Anterior cingulate cortex (tissue), 58 donors: ENCODE measurements around the gene CELA1.
A peak's percentile ranks its signal among the peaks of the same experiment; 100 is the strongest.
"Not testable (repeated sequence)": the region's sequence is repeated elsewhere in the genome, so short reads cannot be mapped to it uniquely, and the experiment has no call there.

Experiments
- DNase-seq, 58 donors: peaks; one replicate each; lab custom pipeline; 2025; lab: John Stamatoyannopoulos, UW

The CELA1 gene

GRCh38 chr12:51351913-51352532, 5.5 kb upstream of the CELA1 start:
- DNase-seq: peak in 44 of 58 donors; percentile 2 to 64 (median 31)

DNA sequence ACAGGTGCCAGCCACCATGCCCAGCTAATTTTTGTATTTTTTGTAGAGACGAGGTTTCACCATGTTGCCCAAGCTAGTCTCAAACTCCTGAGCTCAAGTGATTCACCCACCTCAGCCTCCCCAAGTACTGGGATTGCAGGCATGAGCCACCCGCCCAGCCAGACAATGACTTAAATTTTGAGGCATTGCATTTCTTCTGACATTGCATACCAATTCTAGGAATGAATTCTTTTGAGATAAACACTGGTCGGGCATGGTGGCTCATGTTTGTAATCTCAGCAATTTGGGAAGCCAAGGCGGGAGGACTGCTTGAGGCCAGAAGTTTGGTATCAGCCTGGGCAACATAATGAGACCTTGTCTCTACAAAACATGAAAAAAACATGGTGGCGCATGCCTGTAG, 2.5 kb upstream of the CELA1 start:
- no peak for DNase-seq

GRCh38 chr12:51348116-51348515, 1.6 kb upstream of the CELA1 start:
- DNase-seq: no peak

DNA sequence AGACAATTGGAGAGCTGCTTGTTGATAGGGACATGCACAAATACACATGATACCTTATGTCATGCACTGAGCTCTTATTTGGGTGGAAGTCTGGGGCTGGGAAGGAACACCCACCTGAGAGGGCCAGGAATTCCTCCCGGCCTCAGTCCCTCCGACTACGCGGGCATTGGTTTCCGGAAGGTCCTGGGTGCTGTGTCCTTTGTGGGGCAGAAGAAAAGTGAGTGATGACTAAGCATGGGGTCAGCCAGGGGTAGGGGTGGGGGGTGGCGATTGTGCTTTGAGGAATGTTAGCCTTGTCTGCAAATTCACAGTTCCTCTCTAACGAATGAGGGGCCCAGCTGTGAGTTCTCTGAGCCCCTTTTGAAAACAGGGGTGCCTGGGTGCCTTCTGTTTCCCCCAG, 798 bp downstream of the CELA1 start:
- DNase-seq: no peak

GRCh38 chr12:51343201-51343600, 3.3 kb downstream of the CELA1 start:
- no peak for DNase-seq

GRCh38 chr12:51342416-51342815, 4.1 kb downstream of the CELA1 start:
- no peak for DNase-seq

GRCh38 chr12:51341251-51342007, 5.0 kb downstream of the CELA1 start:
- DNase-seq: peak in 50 of 58 donors; percentile 3 to 70 (median 40)

GRCh38 chr12:51339750-51340149, 6.7 kb downstream of the CELA1 start:
- no peak for DNase-seq

GRCh38 chr12:51337336-51337735, 9.1 kb downstream of the CELA1 start:
- DNase-seq: not testable (repeated sequence)

DNA sequence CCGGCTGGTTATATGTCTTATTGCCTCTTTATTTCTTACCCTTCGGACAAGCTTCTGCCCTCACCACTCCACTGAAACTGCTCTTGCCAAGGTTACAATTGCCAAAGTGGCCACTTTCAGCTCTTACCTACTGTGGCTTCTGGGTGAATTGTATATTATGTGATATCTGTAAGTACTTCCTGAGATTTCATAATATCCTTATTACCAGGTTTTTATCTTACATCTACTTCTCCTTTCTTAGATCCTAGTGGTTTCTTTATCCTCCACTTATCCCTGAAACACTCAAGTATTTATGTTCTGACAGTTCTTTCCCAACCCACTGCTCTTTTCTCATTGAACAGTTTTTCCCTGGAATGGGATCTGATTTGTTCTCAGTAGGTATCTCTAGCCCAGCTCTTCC, 10.5 kb downstream of the CELA1 start:
- no peak for DNase-seq

- DNase-seq: no peak
Observed at GRCh38 chr12:51334764-51335163, 11.7 kb downstream of the CELA1 start.

- DNase-seq: no peak
Observed at GRCh38 chr12:51333536-51333935, 12.9 kb downstream of the CELA1 start.

- DNase-seq: no peak
Observed at GRCh38 chr12:51330186-51330585, 16.3 kb downstream of the CELA1 start.

DNA sequence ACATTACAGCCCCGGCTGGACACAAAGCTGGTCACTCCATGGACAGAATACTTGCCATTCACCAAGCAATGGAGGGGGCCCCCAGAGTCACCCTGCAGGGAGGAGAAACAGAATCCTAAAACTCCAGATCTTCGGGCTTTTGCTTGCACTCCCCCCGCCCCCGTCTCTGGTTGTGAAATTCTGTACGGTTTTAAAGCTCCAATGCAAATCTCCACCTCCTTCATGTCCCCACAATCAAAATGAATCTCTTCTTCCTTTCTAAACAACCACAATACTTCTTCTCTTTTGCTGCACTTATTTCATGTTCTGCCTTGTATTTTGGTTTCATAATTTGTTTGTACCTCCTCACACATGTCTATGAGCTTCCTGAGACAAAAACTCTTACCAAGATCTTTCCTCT, 16.7 kb downstream of the CELA1 start:
- no peak for DNase-seq

DNA sequence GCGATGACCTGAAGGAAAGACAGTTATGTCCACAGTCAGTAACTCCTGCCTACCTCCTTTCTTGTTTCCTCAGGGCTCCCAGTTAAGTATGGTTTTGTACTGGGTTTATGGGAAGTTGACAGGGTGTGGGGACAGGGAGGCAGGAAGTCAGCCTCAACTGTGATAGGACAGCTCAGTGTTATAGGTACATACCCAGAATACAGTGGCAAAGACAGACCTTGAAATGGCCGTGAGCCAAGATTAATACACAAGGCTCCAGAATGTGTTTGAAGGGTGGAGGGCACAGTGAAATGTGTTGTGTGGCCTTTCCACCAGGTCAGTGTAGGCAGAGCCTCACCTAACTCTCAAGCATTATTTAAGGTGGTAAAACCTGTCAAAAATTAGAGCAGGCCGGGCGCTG, 17.9 kb downstream of the CELA1 start:
- no peak for DNase-seq

GRCh38 chr12:51326698-51327439, 19.6 kb downstream of the CELA1 start:
- peak in 14 of 58 donors; percentile 1 to 52 (median 16) for DNase-seq

DNA sequence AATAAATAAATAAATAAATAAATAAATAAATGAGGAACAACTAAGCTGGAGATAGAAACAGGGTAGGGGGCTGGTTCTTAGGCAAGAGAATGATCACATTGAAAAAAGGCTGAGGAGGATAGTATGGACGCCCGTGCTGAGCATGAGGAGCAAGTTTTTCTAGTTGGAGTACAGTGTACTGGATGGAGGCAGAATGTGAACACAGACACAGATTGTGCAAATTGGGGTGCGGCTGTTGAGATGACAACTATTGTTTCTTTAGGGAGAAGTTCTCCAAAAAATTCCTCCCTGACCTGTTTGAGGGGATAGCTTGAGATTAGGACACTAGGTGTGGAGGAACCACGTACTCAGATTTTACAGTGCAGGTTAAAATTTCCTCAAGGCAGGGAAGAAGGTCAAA, 21.5 kb downstream of the CELA1 start:
- DNase-seq: no peak

DNA sequence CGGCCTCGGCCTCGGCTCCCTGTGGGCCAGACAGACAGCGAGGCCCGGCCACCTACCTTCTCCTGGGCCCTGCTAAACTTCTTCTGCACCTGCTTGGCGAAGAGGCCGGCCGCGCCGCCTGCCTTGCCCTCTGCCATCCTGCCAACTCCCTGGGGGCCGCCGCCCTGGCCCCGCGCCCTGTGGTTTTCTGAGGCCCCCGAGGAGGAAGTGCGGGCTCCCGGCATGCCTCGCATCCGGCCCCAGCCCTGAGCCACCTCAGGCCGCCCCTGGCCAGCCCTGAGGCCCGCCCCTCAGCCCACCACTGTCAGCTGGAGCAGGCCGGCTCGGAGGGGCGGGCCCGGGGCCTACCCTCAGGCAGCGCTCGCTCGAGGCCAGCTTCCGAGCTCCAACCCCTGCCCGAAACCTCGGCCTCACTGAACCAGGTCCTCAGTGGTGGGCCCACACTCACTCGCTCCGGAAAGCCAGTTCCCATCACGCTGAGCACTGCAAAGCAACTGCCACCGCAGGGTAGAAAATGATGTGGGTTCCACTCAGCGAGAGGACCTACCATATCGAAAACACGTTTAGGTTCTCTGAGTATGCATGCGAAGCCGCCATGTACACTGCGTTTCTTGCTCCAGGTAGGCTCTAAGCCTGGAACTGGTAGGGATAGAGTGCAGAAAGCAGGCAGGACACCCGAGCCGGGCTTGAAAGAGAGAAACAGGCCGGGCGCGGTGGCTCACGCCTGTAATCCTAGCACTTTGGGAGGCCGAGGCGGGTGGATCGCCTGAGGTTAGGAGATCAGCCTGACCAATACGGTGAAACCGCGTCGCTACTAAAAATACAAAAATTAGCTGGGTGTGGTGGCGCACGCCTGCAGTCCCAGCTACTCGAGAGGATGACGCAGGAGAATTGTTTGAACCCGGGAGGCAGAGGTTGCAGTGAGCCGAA, 22.2 kb downstream of the CELA1 start, which contains the start of gene BIN2:
Gene BIN2 (minus strand): TSS at position 209 of the 930 bp plus-strand sequence. CDS start 72 bp downstream, at position 137.
- peak in 11 of 58 donors; percentile 3 to 13 (median 6) for DNase-seq

DNA sequence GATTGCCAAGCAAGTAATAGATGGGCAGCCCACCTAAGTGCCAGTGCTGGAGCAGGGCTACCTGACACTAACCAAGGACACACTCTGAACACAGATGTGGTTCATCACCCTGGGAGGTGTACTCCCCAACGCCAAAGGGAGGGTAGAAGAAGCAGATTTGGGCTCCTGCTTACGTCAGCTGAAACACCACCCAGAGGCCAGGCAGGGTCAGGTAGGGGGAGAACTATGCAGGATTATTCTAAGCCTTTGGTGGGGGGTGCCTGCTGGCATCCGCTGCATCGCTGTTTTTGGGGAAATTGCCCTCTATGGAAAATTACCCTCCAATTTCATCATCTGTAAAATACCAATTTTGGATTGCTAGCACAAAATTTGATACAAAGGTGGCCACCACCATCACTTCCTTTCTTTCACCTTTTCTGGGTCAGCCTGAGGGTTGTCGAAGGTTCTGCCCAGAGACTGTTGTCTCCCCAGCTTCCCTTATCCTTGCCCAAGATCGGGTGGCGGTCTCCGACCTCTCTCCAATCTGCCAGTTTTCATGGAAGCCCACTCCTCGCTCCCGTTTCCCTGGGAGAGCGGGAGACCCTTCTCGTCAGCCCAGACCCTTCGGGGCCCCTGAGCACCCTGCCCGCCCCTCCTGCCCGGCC, 23.0 kb downstream of the CELA1 start:
- DNase-seq: no peak

GRCh38 chr12:51322452-51322851, 24.0 kb downstream of the CELA1 start:
- no peak for DNase-seq
